A204.1 (cell line): ENCODE results near the gene RNASET2.
"Not testable (repeated sequence)": the region's sequence is repeated elsewhere in the genome, so short reads cannot be mapped to it uniquely, and the experiment has no call there.

Experiments used
- FAIRE-seq: peaks from 2 replicates; lab custom pipeline; 2012; peaks lifted over from hg19 to GRCh38; lab: Jason Lieb, UNC

The RNASET2 gene

GRCh38 chr6:166969390-166970002, 13.1 kb upstream of the RNASET2 start:
- FAIRE-seq: no peak

GRCh38 chr6:166966268-166966667, 9.9 kb upstream of the RNASET2 start:
- no peak for FAIRE-seq

- no peak for FAIRE-seq
Measured at GRCh38 chr6:166960609-166960978, 4.2 kb upstream of the RNASET2 start.

GRCh38 chr6:166959911-166960608, 3.7 kb upstream of the RNASET2 start:
- FAIRE-seq: no peak

- FAIRE-seq: no peak
Measured at GRCh38 chr6:166958926-166959861, 2.8 kb upstream of the RNASET2 start.

GRCh38 chr6:166957805-166958076, 1.4 kb upstream of the RNASET2 start:
- no peak for FAIRE-seq

GRCh38 chr6:166957087-166957804, 896 bp upstream of the RNASET2 start:
- FAIRE-seq: no peak

- FAIRE-seq: no peak
Measured at GRCh38 chr6:166955865-166956443, 396 bp downstream of the RNASET2 start.

- no peak for FAIRE-seq
Measured at GRCh38 chr6:166955121-166955864, 1.1 kb downstream of the RNASET2 start.

- FAIRE-seq: no peak
Measured at GRCh38 chr6:166954118-166954713, 2.1 kb downstream of the RNASET2 start.

GRCh38 chr6:166952567-166953486, 3.5 kb downstream of the RNASET2 start:
- no peak for FAIRE-seq

- no peak for FAIRE-seq
Measured at GRCh38 chr6:166952121-166952520, 4.2 kb downstream of the RNASET2 start.

- FAIRE-seq: no peak
Measured at GRCh38 chr6:166951670-166952060, 4.7 kb downstream of the RNASET2 start.

- not testable (repeated sequence) for FAIRE-seq
Measured at GRCh38 chr6:166950892-166951669, 5.3 kb downstream of the RNASET2 start.

GRCh38 chr6:166950443-166950821, 5.9 kb downstream of the RNASET2 start:
- no peak for FAIRE-seq

GRCh38 chr6:166949528-166950442, 6.6 kb downstream of the RNASET2 start:
- no peak for FAIRE-seq

GRCh38 chr6:166948724-166949123, 7.6 kb downstream of the RNASET2 start:
- not testable (repeated sequence) for FAIRE-seq

- FAIRE-seq: no peak
Measured at GRCh38 chr6:166947251-166947650, 9.1 kb downstream of the RNASET2 start.
